Ectodermal cell (in vitro differentiated cells): ENCODE measurements around the gene CEBPA.

Experiments used
- H3K27ac ChIP-seq: 2 replicates; pipeline ENCODE4 v1.7.0; 2013; ENCODE audit warnings: mild to moderate bottlenecking, low read depth, low read length; ENCODE audit not compliant: insufficient read depth, poor library complexity, severe bottlenecking
- H3K27me3 ChIP-seq: 2 replicates; pipeline ENCODE4 v1.7.0; 2013; ENCODE audit warnings: mild to moderate bottlenecking, low read length; ENCODE audit not compliant: insufficient read depth, control insufficient read depth, poor library complexity, severe bottlenecking
- H3K36me3 ChIP-seq: one replicate; pipeline ENCODE4 v1.7.0; 2013; ENCODE audit warnings: low read length; ENCODE audit not compliant: control insufficient read depth, insufficient read depth
- H3K4me1 ChIP-seq: one replicate; pipeline ENCODE4 v1.7.0; 2013; ENCODE audit warnings: low read length; ENCODE audit not compliant: control insufficient read depth, insufficient read depth
- H3K4me3 ChIP-seq: 2 replicates; pipeline ENCODE4 v1.7.0; 2013; ENCODE audit warnings: low read depth, low read length, control low read depth; ENCODE audit not compliant: insufficient read depth
- H3K9me3 ChIP-seq: 2 replicates; pipeline ENCODE4 v1.7.0; 2013; ENCODE audit warnings: mild to moderate bottlenecking, low read length, moderate library complexity; ENCODE audit not compliant: control insufficient read depth
- WGBS, 2 experiments: methylation state at CpG; one replicate each; pipeline ENCODE4 v1.1.7; 2013; ENCODE audit warnings: missing lambda C conversion rate in 2 of 2; 5-methylcytosine and 5-hydroxymethylcytosine counted together

Gene CEBPA

DNA sequence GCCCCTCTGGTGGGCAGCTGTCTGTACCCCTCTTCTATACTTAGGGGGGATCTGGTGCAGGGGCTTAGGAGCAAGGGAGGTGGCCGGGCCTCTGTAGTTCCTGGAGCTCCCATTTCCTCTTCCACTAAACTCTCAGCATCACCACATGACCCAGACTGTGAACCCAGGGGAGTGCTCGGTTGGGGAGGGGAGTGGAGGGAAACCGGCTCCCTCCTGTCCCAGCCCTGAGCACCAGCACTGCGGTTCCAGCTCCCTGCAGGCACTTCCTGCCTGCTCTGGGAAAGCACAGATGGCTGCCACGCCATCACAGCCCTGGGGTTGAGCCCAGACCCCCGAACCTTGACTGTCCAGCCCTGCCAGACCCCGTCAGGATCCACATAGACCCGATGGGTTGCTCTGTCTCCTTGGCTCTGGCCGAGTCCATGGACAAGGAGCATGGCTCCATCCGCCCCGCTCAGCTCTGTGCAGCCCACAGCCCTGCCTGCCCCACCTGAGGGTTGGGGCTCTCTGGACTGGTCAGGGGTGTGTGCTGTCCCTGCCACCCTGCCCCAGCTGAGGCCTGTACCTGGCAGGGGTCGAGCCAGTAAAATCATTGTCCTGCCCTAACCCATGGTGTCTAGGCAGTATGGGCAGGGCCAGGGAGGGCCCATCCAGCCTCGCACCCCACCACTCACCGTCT lies 40.7 kb downstream of the CEBPA start:
- no peaks in the 10 kb centered on the region for H3K4me1 ChIP-seq
- whole genome bisulfite sequencing, 2 experiments, result 77% methylated on average over 13 to 14 of the region's 14 CpGs

GRCh38 chr19:33260628-33261418 lies 41.5 kb downstream of the CEBPA start:
- WGBS, 2 experiments, result 90 to 92% methylated on average over 24 of the region's 24 CpGs
- no peak overlapping the region for H3K27ac ChIP-seq
- no peaks in the 10 kb centered on the region for H3K4me1 ChIP-seq
- no peaks in the 10 kb centered on the region for H3K27me3 ChIP-seq
- H3K36me3 ChIP-seq, result no peaks in the 10 kb centered on the region
- no peak overlapping the region for H3K4me3 ChIP-seq
- no peaks in the 10 kb centered on the region for H3K9me3 ChIP-seq

More for the DNA sequence above, 40.7 kb downstream of the CEBPA start:
- Histone ChIP-seq H3K27me3 (no peaks in the 10 kb centered on the region), H3K9me3 (no peaks in the 10 kb centered on the region), H3K36me3 (no peaks in the 10 kb centered on the region), H3K27ac (no peak overlapping the region), H3K4me3 (no peak overlapping the region)

- no peak overlapping the region for H3K27ac ChIP-seq
- no peak overlapping the region for H3K4me3 ChIP-seq
- no peaks in the 10 kb centered on the region for H3K9me3 ChIP-seq
- H3K4me1 ChIP-seq, result no peaks in the 10 kb centered on the region
- H3K36me3 ChIP-seq, result no peaks in the 10 kb centered on the region
- WGBS, 2 experiments, result 89 to 90% methylated on average over 6 of the region's 6 CpGs
- H3K27me3 ChIP-seq, result no peaks in the 10 kb centered on the region
Measured at GRCh38 chr19:33259539-33259938, 42.8 kb downstream of the CEBPA start.

DNA sequence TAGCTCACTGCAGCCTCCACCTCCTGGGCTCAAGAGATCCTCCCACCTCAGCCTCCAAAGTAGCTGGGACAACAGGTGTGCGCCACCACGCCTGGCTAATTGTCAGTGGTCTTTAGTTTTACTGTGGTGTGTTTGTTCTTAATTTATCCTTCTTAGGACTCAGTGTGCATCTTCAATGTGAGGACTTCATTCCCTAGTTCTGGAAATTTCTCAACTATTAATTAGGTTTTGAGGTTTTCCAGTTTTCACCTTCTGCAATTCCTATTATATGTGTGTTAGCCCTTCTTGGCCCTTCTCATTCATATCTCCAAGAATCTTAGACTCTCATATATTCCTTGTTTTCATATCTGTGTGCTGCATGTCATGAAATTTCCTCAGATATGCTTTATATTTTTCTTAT lies 44.5 kb downstream of the CEBPA start:
- WGBS, 2 experiments, result 85 to 90% methylated on average over 2 of the region's 2 CpGs

DNA sequence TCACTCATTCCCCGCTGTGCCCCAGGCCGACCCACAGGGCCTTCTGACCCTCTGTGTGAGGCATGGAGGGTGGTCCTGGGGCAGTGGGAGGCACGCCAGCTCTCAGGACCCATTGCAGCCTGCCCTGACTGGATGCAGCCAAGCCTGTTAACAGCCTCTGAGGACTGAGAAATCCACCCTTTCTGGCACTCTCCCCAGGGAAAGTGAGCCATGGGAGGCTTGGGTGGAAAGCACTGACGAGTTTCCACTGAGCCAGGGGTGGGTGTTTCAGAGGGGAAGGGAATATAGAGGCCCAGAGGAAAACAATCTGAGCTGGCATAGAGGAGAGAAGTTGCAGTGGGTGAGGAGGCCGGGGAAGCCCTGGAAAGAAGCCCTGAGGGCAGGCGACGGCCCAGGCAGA lies 46.1 kb downstream of the CEBPA start:
- no peak overlapping the region for H3K27ac ChIP-seq
- H3K4me1 ChIP-seq, result peaks cover 2% of the 10 kb centered on the region
- H3K9me3 ChIP-seq, result no peaks in the 10 kb centered on the region
- no peak overlapping the region for H3K4me3 ChIP-seq
- 87 to 88% methylated on average over 7 of the region's 7 CpGs for WGBS, 2 experiments
- no peaks in the 10 kb centered on the region for H3K27me3 ChIP-seq
- H3K36me3 ChIP-seq, result no peaks in the 10 kb centered on the region

More for the DNA sequence above, 44.5 kb downstream of the CEBPA start:
- H3K9me3 ChIP-seq, result no peaks in the 10 kb centered on the region
- H3K27me3 ChIP-seq, result no peaks in the 10 kb centered on the region
- H3K36me3 ChIP-seq, result no peaks in the 10 kb centered on the region
- H3K4me3 ChIP-seq, result no peak overlapping the region
- no peaks in the 10 kb centered on the region for H3K4me1 ChIP-seq
- H3K27ac ChIP-seq, result no peak overlapping the region

DNA sequence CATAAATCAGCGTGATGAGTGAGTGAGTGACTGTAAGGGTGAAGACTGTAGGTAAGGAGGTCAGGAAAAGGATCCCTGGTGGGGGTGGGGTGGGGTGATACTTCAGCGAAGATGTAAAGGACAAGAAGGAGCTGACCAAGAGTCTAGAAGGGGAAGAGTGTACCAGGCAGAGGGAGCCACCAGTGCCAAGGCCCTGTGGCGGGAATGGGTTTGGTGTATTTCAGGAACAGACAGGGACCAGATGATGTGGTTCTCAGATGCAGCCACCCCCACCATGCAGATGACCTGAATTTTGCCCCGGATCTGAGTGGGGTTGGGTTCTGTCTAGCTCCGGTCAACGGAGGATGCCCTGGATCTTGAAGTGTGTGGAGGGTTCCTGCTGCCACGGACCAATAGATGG lies 46.6 kb downstream of the CEBPA start:
- WGBS, 2 experiments, result 92% methylated on average over 7 of the region's 7 CpGs
- Histone ChIP-seq H3K9me3 (no peaks in the 10 kb centered on the region), H3K36me3 (no peaks in the 10 kb centered on the region), H3K4me3 (no peak overlapping the region), H3K27ac (no peak overlapping the region), H3K27me3 (no peaks in the 10 kb centered on the region), H3K4me1 (peaks cover 6% of the 10 kb centered on the region)

DNA sequence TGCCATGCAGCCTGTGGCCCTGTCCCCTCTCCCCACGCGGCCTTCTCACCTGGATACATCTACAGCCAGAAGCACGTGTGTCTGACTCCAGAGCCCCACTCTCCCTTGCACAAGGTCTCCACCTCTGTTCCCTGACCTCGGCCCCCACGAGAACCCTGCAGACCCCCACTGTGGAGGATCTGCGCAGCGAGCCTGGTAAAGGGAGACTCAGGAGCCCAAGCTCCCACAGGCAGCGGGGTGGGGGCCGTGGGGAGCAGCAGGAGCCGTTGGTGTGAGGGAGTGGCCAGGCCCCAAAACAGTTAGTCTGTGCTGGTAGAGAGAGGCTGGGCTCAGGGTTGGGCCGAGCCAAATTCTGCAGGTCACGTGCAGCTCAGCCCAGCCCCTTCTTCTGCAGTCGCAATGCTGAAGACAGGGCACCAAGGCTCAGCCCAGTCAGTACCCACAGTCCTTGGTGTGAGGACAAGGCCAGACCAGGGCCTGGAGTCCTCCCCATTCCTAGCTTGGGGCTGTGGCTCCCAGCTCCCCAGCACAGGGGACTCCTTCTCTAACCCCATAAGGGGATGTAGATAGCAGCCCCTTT lies 48.0 kb downstream of the CEBPA start:
- no peak overlapping the region for H3K27ac ChIP-seq
- no peaks in the 10 kb centered on the region for H3K9me3 ChIP-seq
- WGBS, 2 experiments, result 85% methylated on average over 13 of the region's 13 CpGs
- no peaks in the 10 kb centered on the region for H3K27me3 ChIP-seq
- peaks cover 6% of the 10 kb centered on the region for H3K4me1 ChIP-seq
- no peaks in the 10 kb centered on the region for H3K36me3 ChIP-seq
- H3K4me3 ChIP-seq, result no peak overlapping the region

DNA sequence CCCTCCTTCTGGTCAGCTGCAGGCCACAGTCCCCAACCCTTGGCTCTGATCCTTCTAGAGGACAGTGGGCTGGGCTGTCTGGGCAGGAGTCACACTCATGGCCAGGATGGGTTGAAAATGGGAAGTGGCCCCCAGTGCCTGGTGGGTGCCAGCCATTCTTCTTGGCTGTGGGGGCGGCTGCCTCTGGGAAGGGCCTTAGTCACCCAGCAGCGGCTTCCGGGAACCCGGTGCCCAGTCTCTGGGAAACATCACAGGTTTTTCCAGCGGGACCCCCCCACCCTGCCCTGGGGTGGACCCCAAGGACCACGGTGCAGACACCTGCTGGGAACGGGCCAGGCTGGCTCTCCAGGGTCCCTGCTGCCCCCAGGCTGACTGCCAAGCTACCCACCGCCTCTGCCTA lies 49.4 kb downstream of the CEBPA start:
- H3K4me1 ChIP-seq, result peaks cover 6% of the 10 kb centered on the region
- H3K36me3 ChIP-seq, result no peaks in the 10 kb centered on the region
- no peaks in the 10 kb centered on the region for H3K27me3 ChIP-seq
- no peak overlapping the region for H3K4me3 ChIP-seq
- no peak overlapping the region for H3K27ac ChIP-seq
- whole genome bisulfite sequencing, 2 experiments, result 91 to 94% methylated on average over 8 of the region's 8 CpGs
- no peaks in the 10 kb centered on the region for H3K9me3 ChIP-seq

- WGBS, 2 experiments, result 89 to 90% methylated on average over 4 of the region's 4 CpGs
- Histone ChIP-seq H3K4me1 (peaks cover 8% of the 10 kb centered on the region), H3K27ac (no peak overlapping the region), H3K27me3 (no peaks in the 10 kb centered on the region), H3K9me3 (no peaks in the 10 kb centered on the region), H3K4me3 (no peak overlapping the region), H3K36me3 (no peaks in the 10 kb centered on the region)
Measured at GRCh38 chr19:33252418-33252962, 49.8 kb downstream of the CEBPA start.

- Histone ChIP-seq H3K9me3 (no peaks in the 10 kb centered on the region), H3K4me3 (no peak overlapping the region), H3K27me3 (no peaks in the 10 kb centered on the region), H3K27ac (no peak overlapping the region), H3K4me1 (peaks cover 13% of the 10 kb centered on the region), H3K36me3 (no peaks in the 10 kb centered on the region)
- WGBS, 2 experiments, result 82 to 86% methylated on average over 16 to 17 of the region's 17 CpGs
Measured at GRCh38 chr19:33251526-33252090, 50.7 kb downstream of the CEBPA start.
